PC-3 (cell line): Measurements from ENCODE around the gene NPR3. TPM values are rescaled to one million over a fixed set of nuclear protein-coding genes. Genes with fewer than 3 reads are reported as not detected.

Experiments
- ATAC-seq: fragments of 200-7000 bp; cut with Tn5 transposase; 2 replicates; pipeline ENCODE4 v1.9.1; 2020; ENCODE audit warnings: mild to moderate bottlenecking, moderate library complexity
- BruUV-seq: library from RNA; stranded (reverse); fragments of 400-500 nt; replicated peaks from 2 replicates; lab custom pipeline; 2021; lab: Mats Ljungman, UMichigan
- CTCF ChIA-PET: fragments of 300-600 bp; sonication (Branson Sonifier 250); formaldehyde crosslinking; loops from one replicate; lab custom pipeline; 2022; ENCODE audit warnings: antibody characterized with exemption; lab: Charles Lee
- POLR2A ChIA-PET: fragments of 300-600 bp; sonication (Branson Sonifier 250); formaldehyde crosslinking; loops from one replicate; lab custom pipeline; 2022; ENCODE audit warnings: antibody characterized with exemption; ENCODE audit not compliant: unreplicated experiment; lab: Charles Lee
- DNase-seq: peaks from one replicate; pipeline ENCODE4 v3.0.0-alpha.2; 2015
- H2AFZ ChIP-seq: fragments of 300-600 bp; sonication (generic); 2 replicates; pipeline ENCODE4 v1.6.0; 2016; ENCODE audit warnings: antibody characterized with exemption, low read length
- H3F3A ChIP-seq: fragments of 300-600 bp; sonication (generic); one replicate; pipeline ENCODE4 v1.6.0; 2017; ENCODE audit warnings: antibody characterized with exemption, low read length, control low read depth, mild to moderate bottlenecking; ENCODE audit not compliant: unreplicated experiment
- H3K27ac ChIP-seq: fragments of 300-600 bp; sonication (generic); 2 replicates; pipeline ENCODE4 v1.5.1; 2016; ENCODE audit warnings: mild to moderate bottlenecking, low read length
- H3K27me3 ChIP-seq: fragments of 300-600 bp; sonication (generic); 2 replicates; pipeline ENCODE4 v1.6.1; 2016; ENCODE audit warnings: low read length, mixed read lengths
- H3K36me3 ChIP-seq: fragments of 300-600 bp; sonication (generic); 2 replicates; pipeline ENCODE4 v1.6.1; 2016; ENCODE audit warnings: low read depth, mixed run types, low read length, mixed read lengths
- H3K4me1 ChIP-seq: fragments of 300-600 bp; sonication (generic); 2 replicates; pipeline ENCODE4 v1.5.1; 2016; ENCODE audit warnings: low read length; ENCODE audit not compliant: insufficient read depth
- H3K4me2 ChIP-seq: fragments of 300-600 bp; sonication (generic); 2 replicates; pipeline ENCODE4 v1.6.0; 2016; ENCODE audit warnings: low read length
- H3K4me3 ChIP-seq: fragments of 300-600 bp; sonication (generic); 2 replicates; pipeline ENCODE4 v1.5.1; 2016; ENCODE audit warnings: mild to moderate bottlenecking, low read length, mixed read lengths
- H3K79me2 ChIP-seq: fragments of 300-600 bp; sonication (generic); 2 replicates; pipeline ENCODE4 v1.6.1; 2017; ENCODE audit warnings: low read length, mixed read lengths
- H3K9ac ChIP-seq: fragments of 300-600 bp; sonication (generic); 2 replicates; pipeline ENCODE4 v1.6.0; 2016; ENCODE audit warnings: mild to moderate bottlenecking, low read length
- H3K9me2 ChIP-seq: fragments of 300-600 bp; sonication (generic); replicated peaks from 2 replicates; pipeline ENCODE4 v1.6.1; 2016; ENCODE audit warnings: mixed run types, low read length, mixed read lengths
- H3K9me3 ChIP-seq: fragments of 300-600 bp; sonication (generic); 2 replicates; pipeline ENCODE4 v1.6.1; 2016; ENCODE audit warnings: low read length, mixed read lengths
- H4K20me1 ChIP-seq: fragments of 300-600 bp; sonication (generic); 2 replicates; pipeline ENCODE4 v1.6.1; 2016; ENCODE audit warnings: low read length, mixed read lengths
- EZH2 ChIP-seq: fragments of 300-600 bp; sonication (generic); IDR thresholded peaks from one replicate; pipeline ENCODE4 v1.6.1; 2017; ENCODE audit warnings: antibody characterized with exemption, mild to moderate bottlenecking, low read length; ENCODE audit not compliant: unreplicated experiment
- EZH2phosphoT487 ChIP-seq: fragments of 300-600 bp; sonication (generic); IDR thresholded peaks from 2 replicates; pipeline ENCODE4 v1.6.1; 2018; ENCODE audit warnings: mild to moderate bottlenecking, antibody characterized with exemption, low read length, borderline replicate concordance
- intact Hi-C: fragments of 100-400 bp; cut with micrococcal nuclease; formaldehyde crosslinking; loops from 2 replicates; pipeline ENCODE4 v1.9.0; 2023
- total RNA-seq: library from RNA; depleted of rRNA; stranded (reverse); fragments of >200 nt; gene quantifications from 2 replicates; pipeline ENCODE4 v1.2.3, GENCODE V29; 2014
- TF ChIP-seq, protein P1 (sequence below): fragments of 300-600 bp; sonication (generic); conservative IDR thresholded peaks from 2 replicates; pipeline ENCODE4 v1.5.1; 2017; ENCODE audit warnings: antibody characterized with exemption, low read depth, mild to moderate bottlenecking, low read length

The NPR3 gene
- total RNA-seq, 1 experiment from 2014 or later, result 3.9 TPM

DNA sequence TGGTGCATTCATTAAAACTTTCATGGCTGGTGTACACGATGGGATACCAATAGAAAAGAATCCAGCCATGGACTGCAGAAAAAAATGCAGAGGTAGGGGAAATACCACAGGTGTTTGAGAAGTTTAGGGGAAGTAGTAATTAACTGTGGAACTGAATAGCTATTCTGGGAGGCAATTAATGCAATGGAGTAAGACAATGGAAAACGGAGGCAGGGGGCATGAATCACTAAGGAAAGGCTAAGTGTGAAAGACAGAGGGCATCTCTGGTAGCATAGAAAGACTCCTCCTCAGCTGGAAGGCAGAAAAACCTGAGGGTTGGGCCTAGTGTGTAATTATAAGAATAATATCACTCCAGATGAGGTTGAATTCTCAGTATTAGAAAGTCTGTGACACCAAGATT, 30.9 kb upstream of the NPR3 start:
- no peak for DNase-seq
- Histone ChIP-seq H3K79me2 (no peaks in the 10 kb centered on the region), H3K27me3 (no peaks in the 10 kb centered on the region), H3K9ac (no peak overlapping the region), H3K9me3 (no peaks in the 10 kb centered on the region), H2AFZ (no peak overlapping the region), H3F3A (no peaks in the 10 kb centered on the region), H3K36me3 (no peaks in the 10 kb centered on the region), H3K9me2 (no peaks in the 10 kb centered on the region), H3K4me1 (peaks cover 8% of the 10 kb centered on the region; the same call in 1 of the 2 replicates), H3K4me2 (no peak overlapping the region), H3K4me3 (no peak overlapping the region), H3K27ac (no peak overlapping the region), H4K20me1 (no peaks in the 10 kb centered on the region)
- BruUV-seq, result no TSS peak
- ATAC-seq, result no peak
- intact Hi-C loops, result no loop called here
- ChIA-PET POLR2A (no interaction called here), CTCF (no interaction called here)
- TF ChIP-seq EZH2 (no peak), EZH2phosphoT487 (no peak)
- TF ChIP-seq, protein P1, sequence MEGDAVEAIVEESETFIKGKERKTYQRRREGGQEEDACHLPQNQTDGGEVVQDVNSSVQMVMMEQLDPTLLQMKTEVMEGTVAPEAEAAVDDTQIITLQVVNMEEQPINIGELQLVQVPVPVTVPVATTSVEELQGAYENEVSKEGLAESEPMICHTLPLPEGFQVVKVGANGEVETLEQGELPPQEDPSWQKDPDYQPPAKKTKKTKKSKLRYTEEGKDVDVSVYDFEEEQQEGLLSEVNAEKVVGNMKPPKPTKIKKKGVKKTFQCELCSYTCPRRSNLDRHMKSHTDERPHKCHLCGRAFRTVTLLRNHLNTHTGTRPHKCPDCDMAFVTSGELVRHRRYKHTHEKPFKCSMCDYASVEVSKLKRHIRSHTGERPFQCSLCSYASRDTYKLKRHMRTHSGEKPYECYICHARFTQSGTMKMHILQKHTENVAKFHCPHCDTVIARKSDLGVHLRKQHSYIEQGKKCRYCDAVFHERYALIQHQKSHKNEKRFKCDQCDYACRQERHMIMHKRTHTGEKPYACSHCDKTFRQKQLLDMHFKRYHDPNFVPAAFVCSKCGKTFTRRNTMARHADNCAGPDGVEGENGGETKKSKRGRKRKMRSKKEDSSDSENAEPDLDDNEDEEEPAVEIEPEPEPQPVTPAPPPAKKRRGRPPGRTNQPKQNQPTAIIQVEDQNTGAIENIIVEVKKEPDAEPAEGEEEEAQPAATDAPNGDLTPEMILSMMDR, result no peak

DNA sequence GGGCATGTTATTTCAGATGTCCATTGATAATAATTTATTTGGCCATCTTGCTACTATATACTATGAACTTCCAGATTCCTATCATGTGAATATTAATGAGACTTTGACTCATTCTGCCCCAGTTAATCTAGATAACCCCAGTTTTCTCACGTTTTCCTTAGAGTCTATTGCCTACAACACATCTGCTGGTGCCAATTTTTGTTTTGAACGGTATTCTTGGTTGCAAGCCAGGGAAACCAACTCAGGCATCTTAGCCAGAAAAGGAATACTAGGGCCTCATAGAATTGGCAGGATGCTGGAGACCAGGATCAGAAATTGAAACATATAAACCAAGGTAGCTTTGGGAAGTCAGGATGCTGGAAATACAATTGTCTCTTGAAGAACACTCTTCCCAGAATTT, 28.0 kb upstream of the NPR3 start:
- DNase-seq (no peak), ATAC-seq (no peak)
- no peaks in the 10 kb centered on the region for H3K36me3 ChIP-seq
- H3K4me1 ChIP-seq, result peaks cover 8% of the 10 kb centered on the region; the same call in 1 of the 2 replicates
- no peaks in the 10 kb centered on the region for H3F3A ChIP-seq
- intact Hi-C loops, result no loop called here
- H3K27ac ChIP-seq, result no peak overlapping the region
- POLR2A ChIA-PET, result no interaction called here
- H3K9me2 ChIP-seq, result no peaks in the 10 kb centered on the region
- no peaks in the 10 kb centered on the region for H4K20me1 ChIP-seq
- H3K79me2 ChIP-seq, result no peaks in the 10 kb centered on the region
- no peaks in the 10 kb centered on the region for H3K27me3 ChIP-seq
- CTCF ChIA-PET, result no interaction called here
- no peak overlapping the region for H3K4me3 ChIP-seq
- no peak overlapping the region for H3K9ac ChIP-seq
- no peaks in the 10 kb centered on the region for H3K9me3 ChIP-seq
- no peak overlapping the region for H2AFZ ChIP-seq
- no peak overlapping the region for H3K4me2 ChIP-seq
- no TSS peak for BruUV-seq
- no peak for TF ChIP-seq EZH2
- TF ChIP-seq EZH2phosphoT487, result no peak
- TF ChIP-seq, protein P1, result no peak

- H3K9me2 ChIP-seq, result no peaks in the 10 kb centered on the region
- TF ChIP-seq EZH2 (no peak), EZH2phosphoT487 (no peak)
- TF ChIP-seq, protein P1, result no peak
- no peaks in the 10 kb centered on the region for H3K36me3 ChIP-seq
- no peak overlapping the region for H2AFZ ChIP-seq
- ChIA-PET POLR2A (no interaction called here), CTCF (no interaction called here)
- H3K9me3 ChIP-seq, result no peaks in the 10 kb centered on the region
- no peak overlapping the region for H3K27ac ChIP-seq
- H3K4me1 ChIP-seq, result peaks cover 4% of the 10 kb centered on the region; the same call in 1 of the 2 replicates
- no peak overlapping the region for H3K4me3 ChIP-seq
- intact Hi-C loops, result no loop called here
- H3K9ac ChIP-seq, result no peak overlapping the region
- no peaks in the 10 kb centered on the region for H4K20me1 ChIP-seq
- H3K79me2 ChIP-seq, result no peaks in the 10 kb centered on the region
- no peak overlapping the region for H3K4me2 ChIP-seq
- BruUV-seq, result no TSS peak
- DNase-seq (no peak), ATAC-seq (no peak)
- no peaks in the 10 kb centered on the region for H3F3A ChIP-seq
- no peaks in the 10 kb centered on the region for H3K27me3 ChIP-seq
Measured at GRCh38 chr5:32684260-32684659, 26.9 kb upstream of the NPR3 start.
